ENCODE measurements around the gene ZNF846.
"Not testable (repeated sequence)": the region's sequence is repeated elsewhere in the genome, so short reads cannot be mapped to it uniquely, and the experiment has no call there.

DNA sequence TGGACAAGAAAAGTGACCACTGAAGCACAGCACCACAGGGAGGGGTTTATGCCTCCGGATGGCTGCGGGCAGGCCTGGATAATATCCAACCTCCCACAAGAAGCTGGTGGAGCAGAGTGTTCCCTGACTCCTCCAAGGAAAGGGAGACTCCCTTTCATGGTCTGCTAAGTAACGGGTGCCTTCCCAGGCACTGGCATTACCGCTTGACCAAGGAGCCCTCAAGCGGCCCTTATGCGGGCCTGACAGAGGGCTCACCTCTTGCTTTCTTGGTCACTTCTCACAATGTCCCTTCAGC lies 22.5 kb upstream of the ZNF846 start:
- TF ChIP-seq BHLHE40 (IDR thresholded peaks at IDR 0.05; ENCODE audit: low read depth, low read length); POLR2A (IDR thresholded peaks at IDR 0.05; ENCODE audit: low read depth, low read length); SMC3 (IDR thresholded peaks at IDR 0.05; ENCODE audit: low read depth, low read length); RAD21 (IDR thresholded peaks at IDR 0.05; ENCODE audit: low read length): not testable (repeated sequence)
- TF ChIP-seq, protein P1, sequence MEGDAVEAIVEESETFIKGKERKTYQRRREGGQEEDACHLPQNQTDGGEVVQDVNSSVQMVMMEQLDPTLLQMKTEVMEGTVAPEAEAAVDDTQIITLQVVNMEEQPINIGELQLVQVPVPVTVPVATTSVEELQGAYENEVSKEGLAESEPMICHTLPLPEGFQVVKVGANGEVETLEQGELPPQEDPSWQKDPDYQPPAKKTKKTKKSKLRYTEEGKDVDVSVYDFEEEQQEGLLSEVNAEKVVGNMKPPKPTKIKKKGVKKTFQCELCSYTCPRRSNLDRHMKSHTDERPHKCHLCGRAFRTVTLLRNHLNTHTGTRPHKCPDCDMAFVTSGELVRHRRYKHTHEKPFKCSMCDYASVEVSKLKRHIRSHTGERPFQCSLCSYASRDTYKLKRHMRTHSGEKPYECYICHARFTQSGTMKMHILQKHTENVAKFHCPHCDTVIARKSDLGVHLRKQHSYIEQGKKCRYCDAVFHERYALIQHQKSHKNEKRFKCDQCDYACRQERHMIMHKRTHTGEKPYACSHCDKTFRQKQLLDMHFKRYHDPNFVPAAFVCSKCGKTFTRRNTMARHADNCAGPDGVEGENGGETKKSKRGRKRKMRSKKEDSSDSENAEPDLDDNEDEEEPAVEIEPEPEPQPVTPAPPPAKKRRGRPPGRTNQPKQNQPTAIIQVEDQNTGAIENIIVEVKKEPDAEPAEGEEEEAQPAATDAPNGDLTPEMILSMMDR (conservative IDR thresholded peaks at IDR 0.05; ENCODE audit: low read depth, low read length), result not testable (repeated sequence)
- TF ChIP-seq, protein P2, sequence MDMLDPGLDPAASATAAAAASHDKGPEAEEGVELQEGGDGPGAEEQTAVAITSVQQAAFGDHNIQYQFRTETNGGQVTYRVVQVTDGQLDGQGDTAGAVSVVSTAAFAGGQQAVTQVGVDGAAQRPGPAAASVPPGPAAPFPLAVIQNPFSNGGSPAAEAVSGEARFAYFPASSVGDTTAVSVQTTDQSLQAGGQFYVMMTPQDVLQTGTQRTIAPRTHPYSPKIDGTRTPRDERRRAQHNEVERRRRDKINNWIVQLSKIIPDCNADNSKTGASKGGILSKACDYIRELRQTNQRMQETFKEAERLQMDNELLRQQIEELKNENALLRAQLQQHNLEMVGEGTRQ (IDR thresholded peaks at IDR 0.05; ENCODE audit: low read depth, low read length), result not testable (repeated sequence)
